NCI-H226 (cell line): Measurements from ENCODE around the gene KIF26A.

Experiments used
- DNase-seq: peaks from one replicate; pipeline ENCODE4 v3.0.0-alpha.2; 2015

Gene KIF26A

GRCh38 chr14:104212206-104213095 is 74.1 kb downstream of the KIF26A start:
- no peak for DNase-seq

GRCh38 chr14:104213301-104214034 is 75.1 kb downstream of the KIF26A start:
- no peak for DNase-seq

- no peak for DNase-seq
Measured at GRCh38 chr14:104214431-104215218, 76.2 kb downstream of the KIF26A start.

- DNase-seq = no peak
Measured at GRCh38 chr14:104215706-104216334, 77.4 kb downstream of the KIF26A start.

- no peak for DNase-seq
Measured at GRCh38 chr14:104216457-104216856, 78.1 kb downstream of the KIF26A start.

- no peak for DNase-seq
Measured at GRCh38 chr14:104217486-104218360, 79.3 kb downstream of the KIF26A start.

GRCh38 chr14:104218361-104219180 is 80.2 kb downstream of the KIF26A start:
- DNase-seq = no peak

- no peak for DNase-seq
Measured at GRCh38 chr14:104219731-104220214, 81.4 kb downstream of the KIF26A start.

GRCh38 chr14:104220215-104221070 is 82.1 kb downstream of the KIF26A start:
- no peak for DNase-seq

GRCh38 chr14:104221071-104221625 is 82.8 kb downstream of the KIF26A start:
- DNase-seq = no peak

GRCh38 chr14:104221636-104222369 is 83.4 kb downstream of the KIF26A start:
- no peak for DNase-seq

- DNase-seq = no peak
Measured at GRCh38 chr14:104222396-104223036, 84.1 kb downstream of the KIF26A start.

- no peak for DNase-seq
Measured at GRCh38 chr14:104223101-104224041, 85.0 kb downstream of the KIF26A start.

- no peak for DNase-seq
Measured at GRCh38 chr14:104224131-104224505, 85.7 kb downstream of the KIF26A start.

- no peak for DNase-seq
Measured at GRCh38 chr14:104224506-104225277, 86.3 kb downstream of the KIF26A start.
